Activated gamma-delta T cell (primary cell): Measurements from ENCODE around the gene AGAP1.

Experiments used
- DNase-seq: peaks from one replicate; lab custom pipeline; 2025; lab: John Stamatoyannopoulos, UW

AGAP1 gene

DNA sequence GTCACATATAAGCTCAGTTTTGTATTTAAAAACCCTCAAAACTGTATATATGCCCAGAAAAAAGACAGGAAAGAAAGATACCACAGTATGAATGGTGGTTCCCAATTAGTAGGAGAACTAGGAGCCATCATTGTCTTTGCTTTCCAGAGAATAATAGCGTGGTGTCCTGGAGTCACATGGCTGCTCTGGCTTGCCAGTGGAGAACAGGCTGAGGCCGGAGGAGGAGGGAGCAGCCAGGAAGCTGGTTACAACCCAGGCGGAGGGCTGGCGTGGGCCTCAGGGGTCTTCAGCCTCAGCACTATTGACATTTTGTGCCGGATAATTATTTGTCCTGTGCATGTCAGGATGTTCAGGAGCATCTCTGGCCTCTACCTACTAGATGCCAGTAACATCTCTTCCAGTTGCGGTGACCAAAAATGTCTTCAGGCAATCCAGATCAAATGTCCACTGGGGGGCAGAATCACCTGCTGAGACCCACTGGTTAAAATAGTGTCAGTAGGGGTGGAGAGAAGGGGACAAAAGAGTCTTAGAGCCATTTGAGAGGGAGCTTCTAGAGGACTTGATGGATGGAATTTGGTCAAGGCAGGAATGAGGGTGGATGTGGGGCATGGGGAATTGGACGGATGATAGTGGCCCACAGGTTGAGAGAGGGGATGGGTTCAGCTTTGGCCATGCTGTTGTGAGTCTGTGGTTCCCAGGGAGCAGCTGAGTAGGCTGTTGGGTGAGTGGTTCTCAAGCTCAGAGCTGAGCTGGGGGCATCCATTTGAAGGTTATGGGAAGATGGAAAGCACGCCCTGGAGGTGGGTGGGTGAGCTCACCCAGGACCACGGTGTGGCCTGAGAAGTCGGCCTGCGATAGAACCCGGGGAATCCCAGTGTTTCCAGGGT lies 144.9 kb downstream of the AGAP1 start:
- DNase-seq, result no peak

DNA sequence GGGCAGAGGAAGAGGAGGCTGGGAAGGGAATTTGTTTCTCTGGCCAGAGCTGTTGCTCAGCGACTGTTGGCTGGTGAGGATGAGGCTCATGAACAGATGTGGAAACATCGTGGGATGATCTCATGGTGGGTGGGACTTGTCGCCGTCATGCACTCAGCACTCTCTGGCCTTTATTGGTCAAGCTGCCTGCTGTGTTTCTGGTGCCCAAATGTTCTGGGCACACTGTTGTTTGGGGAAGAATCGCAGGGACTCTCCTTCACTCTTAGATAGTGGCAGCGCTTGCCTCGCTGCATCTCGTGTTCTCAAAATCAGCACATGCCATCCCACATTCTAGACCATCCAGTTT lies 145.6 kb downstream of the AGAP1 start:
- no peak for DNase-seq

DNA sequence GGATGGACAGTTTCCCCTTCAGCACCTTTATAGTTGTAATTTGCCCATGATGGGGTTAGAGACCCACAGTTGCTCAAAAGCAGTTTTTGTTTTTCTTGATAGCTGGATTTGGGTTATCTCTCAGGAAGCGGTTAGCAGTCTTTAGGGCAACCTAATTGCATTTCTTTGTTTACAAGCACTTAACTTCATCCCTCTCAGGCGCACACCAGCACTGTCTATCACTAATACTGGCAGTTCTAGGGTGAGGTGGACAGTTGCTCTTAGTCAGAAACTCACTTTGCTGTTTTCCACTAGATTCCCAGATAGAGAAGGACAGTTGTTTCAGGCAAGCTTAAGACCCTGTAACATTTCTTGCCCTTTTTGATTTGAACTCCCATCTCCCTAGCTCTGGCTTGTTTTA lies 146.0 kb downstream of the AGAP1 start:
- DNase-seq, result no peak

DNA sequence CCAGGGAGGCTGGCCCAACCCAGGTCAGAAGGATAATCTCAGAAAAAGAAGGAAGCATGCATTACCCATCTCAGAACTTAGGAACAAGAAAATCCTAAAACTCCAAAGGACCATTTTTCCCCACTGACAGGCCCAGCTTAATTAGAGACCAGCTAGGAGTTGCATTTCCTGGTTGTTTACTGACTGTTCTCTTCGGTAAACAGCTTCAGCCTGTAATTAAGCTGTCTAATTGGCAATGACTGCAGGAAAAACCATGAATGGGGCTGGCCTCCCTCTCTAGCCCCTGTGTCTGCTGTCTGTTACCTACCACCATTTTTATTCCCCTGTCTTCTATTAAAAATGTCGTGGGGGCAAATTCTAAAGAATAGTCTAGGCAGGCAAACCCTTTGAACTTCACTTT lies 146.5 kb downstream of the AGAP1 start:
- DNase-seq, result no peak

DNA sequence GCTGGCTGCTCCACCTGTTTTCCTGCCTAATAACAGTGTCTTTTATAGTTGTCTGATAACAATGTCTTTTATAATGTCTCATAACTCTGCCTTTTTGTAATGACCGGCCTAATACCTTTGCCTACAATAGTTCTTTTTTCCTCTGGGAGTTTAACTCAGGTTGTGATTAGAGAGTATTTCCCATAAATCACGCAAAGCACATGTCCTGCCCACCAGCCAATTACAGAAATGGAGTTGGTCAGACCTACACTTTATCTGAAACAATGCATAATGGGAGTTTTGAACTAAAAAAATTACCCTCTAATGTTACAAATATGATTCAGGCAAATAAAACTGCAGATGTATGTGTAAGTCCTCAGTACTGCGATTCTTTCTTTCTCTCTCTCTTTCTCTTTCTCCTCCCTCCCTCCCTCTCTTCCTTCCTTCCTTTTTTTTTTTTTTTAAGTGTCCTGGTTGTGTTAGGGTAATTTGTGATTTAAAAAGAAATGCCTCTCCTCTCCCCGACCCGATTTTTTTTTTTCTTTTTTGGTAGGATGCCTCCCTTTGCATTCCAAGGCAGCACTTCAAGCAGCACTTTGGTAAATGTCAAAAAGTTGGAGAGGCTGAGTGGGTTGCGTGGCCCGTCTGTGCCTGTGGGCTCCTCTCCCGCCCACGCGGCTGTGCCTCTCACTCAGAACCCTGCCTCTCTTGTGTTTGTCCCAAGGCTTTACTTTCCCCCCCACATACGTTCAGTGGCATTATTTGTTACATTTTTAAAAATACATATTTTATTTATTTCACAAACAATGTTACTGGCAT lies 147.3 kb downstream of the AGAP1 start:
- DNase-seq, result no peak

DNA sequence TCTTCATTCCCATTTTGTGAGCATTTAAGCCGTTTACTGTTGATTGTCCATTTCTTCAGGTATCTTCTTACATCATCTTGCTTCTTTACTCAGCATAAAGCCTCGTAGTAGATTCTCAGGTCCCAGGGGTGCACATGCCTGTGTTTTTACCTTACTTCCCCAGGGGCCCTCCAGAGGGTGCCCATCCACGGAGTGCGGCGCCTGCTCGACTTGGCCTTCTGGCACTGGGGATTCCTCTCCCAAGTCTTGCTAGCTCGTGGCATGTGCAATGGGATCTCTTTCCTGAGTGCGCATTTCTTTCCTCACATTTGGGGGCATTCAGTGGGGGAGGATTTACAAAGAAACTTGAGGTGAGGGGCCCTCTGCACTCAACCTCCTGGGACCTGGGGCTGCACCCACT lies 148.1 kb downstream of the AGAP1 start:
- no peak for DNase-seq

DNA sequence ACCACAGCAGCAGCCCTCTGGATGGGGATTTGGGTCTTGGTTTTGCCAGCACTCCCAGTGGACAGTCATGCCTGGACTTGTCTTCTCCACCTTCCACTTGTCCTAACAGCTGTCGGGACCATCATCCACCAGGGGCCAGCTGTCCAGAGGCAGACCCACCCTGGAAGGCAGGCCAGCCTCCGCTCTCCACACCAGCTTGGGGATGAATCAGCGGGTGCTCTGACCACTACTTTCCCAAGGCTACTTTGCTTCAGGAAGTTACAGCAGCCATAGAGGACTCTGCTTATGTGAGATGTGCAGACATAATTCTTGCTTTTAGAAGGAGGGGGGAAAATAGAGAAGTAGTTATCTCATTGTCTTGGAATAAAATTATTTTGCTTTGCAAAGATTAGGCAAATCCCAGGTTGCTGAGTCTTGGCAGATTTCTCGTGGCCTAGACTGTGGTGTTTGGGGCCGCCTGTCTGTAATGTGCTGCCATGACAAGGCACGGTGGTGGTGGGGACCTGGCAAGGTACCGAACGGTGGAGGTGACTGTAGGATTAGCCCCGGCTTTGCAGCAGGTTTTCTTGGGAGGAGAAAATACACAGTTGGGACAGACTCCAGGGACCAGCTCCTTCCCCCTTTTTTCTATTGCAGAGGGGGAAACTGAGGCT lies 148.7 kb downstream of the AGAP1 start:
- no peak for DNase-seq

DNA sequence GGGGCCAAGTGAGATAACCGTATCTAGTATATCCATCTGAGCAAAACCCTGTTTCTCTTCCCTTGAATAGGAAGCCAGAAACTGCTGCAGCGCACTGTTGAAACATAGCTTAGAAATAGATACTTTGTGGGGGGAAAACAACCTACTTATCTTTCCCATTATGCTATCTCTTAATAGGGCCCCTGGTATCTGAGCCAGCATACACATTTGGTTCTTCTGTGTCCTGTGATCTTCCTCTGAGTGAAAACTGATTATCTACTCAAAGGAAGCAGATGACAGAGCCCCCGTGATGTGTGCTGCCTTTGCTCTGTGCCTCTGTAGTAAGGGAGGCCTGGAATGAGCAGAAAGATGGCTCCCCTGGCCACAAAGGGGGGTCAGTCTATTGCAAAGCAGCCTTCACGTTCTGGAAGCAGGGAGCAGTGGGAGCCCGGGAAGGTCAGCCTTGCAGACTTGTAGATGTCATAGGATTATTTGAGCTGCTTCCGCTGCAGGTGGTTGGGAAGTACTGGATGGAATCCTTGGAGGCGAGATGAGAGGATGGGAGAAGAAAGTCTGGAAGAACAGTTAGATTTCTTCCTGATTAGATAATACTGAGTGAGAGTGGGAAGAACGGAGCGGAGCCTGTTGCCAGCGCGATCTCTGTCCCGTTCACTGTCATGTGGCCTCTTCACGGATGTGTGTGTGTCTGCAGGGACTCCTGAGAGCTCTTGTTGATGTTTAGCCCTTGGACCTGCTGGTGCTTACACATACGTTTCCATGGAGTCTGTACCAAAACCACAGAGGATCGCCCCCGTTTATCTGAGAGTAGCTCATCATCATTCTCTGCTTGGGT lies 150.1 kb downstream of the AGAP1 start:
- no peak for DNase-seq

DNA sequence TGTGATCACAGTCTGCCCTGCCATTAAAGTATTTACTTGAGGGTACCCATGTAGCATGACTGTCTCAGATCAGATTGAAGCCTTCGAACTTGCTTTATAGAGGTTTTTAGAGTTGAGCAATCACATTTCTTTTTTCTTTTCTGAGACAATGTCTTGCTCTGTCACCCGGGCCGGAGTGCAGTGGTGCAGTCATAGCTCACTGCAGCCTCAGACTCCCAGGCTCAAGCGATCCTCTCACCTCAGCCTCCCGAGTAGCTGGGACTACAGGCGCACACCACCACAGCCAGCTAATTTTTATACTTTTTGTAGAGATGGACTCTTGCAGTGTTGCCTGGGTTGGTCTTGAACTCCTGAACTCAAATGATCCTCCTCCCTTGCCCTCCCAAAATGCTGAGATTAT lies 153.4 kb downstream of the AGAP1 start:
- DNase-seq, result no peak

DNA sequence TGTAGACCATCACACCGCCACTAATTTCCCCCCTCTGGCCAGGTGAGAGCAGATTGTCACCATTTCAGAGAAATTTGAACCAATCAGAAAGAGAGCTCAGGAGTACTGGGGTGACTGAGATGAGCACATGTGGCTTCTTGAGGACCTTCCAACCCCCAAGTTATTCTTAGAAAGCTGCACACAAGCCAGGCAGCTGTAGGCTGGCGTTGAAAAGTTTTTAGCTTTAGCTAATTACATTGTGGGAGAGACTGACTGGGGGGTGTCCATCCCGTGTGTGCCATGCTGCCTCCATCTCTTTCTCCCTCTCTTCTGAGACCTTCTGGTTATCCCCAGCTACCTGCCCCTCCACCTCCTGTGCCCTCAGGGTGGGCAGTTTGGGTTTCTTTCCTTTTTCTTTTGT lies 154.0 kb downstream of the AGAP1 start:
- no peak for DNase-seq

DNA sequence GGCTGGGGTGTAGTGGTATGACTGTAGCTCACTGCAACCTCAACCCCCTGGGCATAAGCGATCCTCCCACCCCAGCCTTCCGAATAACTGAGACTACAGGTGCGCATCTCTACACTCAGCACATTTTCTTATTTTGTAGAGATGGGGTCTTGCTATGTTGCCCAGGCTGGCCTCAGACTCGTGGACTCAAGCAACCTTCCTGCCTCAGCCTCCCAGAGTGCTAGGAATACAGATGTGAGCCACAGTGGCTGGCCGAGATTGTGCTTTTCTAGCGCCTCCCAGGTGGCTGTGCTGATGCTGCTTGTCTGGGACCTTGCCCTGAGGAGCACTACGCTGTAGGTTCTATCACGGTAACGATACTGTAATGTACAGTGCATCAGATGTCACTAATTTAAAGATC lies 155.6 kb downstream of the AGAP1 start:
- DNase-seq, result no peak

DNA sequence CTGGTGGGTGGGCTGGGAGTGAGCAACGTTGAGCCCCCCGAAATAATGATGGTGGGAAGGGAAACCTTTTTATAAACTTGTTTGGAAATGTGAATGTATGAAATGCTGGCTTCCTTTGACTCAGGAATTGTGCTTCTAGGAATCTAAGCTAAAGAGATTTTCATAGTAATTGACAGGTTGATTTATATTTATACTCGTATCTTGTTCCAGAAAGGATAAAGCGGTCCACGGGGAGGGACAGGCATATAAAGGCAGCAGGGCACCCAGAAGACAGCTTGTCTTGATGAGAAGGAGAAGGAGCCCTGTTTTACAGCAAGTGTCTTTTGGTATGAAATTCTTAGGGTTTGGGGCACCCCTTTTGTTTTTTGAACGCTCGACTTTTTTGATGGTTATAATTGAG lies 157.8 kb downstream of the AGAP1 start:
- no peak for DNase-seq

DNA sequence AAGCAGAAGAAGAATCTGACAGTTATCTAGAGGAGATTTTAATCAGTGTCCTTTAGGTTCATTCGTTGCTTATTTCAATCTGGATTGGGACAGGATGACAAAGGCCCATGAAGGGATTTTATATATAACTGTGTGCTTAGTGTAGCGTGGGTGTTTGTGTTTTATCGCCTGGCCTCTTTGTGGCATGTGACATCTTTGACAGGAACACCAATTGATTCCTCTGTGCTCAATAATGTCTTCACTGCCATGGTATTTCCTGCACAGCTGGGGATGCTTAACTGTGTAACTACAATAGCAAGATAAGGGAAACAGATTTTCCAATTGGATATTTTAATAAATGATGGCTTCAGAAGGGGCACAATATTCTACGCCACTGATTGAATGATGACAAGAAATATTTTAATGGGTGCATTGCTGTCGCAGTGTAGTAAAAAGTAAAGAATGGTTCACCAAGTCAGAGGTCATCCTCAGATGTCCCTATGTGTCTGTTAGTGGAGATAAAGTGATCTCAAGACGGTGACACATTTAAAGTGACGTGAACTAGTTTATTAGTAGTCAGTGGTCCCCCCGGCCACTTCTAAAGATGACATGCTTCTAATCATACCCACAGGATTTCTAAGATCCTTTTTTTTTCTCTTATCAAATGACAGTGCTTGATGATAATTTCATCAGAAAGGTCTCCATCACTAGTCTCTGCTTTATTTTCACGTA lies 160.4 kb downstream of the AGAP1 start:
- no peak for DNase-seq

DNA sequence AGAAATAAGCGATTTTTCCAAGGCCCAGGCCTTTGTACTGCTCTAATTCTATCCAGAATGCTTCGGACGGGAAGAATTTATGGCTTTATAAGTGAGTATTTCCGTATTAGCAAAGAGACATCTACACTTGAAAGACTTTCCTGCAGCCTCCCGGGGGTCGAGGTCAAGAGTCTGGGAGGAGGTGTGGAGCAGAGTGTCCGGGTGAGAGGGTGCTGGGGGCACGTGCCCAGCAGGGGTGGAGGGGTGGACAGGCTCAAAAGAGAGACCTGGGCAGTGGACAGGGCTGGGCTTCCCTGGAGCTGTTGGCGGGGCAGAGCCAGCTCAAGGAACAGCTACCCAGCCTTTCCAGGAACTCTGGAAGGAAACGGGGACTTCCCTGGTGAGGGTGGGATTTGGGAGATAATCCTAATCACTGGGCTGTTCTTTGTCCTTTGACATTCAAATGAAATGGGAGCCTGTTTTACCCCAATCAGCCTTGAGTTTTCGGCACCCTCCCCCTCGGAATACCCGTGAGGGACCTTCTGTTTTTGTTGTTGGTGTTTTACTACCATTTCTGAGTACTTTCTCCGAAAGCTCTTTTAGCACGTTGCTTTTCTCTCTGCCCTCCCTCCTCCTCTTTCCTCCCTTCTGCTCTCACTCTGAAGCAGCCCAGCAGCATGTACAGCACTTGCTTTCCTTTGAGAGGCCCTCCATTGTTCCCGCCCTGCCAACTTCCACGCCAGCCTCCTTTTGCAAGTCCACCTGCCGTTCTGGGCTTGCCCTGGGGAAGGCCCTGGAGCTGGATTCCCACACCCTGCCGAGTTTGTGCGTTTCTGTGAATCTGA lies 164.7 kb downstream of the AGAP1 start:
- no peak for DNase-seq

DNA sequence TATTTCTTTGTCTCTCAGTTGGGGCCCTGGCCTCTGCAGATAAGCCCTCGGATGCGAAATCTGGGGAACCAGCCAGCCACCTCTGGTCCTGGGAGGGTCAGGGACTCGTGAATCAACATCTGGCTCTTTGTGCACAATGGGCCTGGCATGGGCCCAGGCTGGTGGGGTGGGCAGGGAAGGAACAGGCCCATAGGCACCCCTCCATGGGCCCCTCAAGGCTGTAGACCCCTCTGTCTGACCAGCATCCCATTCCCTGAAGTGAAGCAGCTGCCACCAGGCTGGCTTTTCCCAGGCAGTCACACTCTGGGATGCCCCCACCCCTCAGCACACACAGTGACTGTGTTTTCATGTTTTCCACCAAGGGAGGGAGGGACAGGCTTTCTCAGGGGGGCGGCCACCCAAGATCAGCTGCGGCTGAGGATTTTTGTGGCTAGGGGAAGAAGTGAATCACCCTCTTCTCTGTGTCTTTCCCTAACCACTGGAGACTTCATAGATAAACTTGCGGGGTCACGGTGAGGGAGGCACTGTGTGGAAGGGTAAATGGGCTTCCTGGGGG lies 166.0 kb downstream of the AGAP1 start:
- DNase-seq, result no peak

DNA sequence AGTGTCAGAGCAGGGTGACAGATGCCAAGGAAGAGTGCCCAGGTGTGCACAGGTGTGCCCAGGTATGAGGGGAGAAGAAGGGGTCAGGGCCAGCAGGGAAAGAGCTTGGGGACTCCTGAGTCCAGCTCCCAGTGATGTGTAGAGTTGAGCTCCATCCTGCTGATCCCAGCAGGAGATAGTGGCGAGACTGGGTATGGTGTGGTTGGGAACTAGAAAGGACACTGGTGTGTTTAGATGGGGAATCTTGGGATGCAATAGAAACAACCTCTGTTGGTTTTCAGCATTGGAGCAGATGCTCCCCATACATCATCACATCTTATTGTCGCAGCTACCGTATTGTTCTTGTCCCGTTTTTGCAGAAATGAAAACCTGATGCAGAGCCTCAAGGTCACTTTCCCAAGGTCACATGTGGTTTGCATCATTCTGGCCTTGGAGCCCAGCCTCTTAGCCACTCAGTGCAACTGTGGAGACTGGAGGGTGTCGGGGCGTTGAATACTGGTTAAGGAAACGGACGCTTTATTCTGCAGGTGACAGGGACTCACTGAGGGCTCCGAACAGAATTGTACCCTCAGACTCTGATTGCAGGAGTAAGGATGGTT lies 166.7 kb downstream of the AGAP1 start:
- DNase-seq, result no peak

DNA sequence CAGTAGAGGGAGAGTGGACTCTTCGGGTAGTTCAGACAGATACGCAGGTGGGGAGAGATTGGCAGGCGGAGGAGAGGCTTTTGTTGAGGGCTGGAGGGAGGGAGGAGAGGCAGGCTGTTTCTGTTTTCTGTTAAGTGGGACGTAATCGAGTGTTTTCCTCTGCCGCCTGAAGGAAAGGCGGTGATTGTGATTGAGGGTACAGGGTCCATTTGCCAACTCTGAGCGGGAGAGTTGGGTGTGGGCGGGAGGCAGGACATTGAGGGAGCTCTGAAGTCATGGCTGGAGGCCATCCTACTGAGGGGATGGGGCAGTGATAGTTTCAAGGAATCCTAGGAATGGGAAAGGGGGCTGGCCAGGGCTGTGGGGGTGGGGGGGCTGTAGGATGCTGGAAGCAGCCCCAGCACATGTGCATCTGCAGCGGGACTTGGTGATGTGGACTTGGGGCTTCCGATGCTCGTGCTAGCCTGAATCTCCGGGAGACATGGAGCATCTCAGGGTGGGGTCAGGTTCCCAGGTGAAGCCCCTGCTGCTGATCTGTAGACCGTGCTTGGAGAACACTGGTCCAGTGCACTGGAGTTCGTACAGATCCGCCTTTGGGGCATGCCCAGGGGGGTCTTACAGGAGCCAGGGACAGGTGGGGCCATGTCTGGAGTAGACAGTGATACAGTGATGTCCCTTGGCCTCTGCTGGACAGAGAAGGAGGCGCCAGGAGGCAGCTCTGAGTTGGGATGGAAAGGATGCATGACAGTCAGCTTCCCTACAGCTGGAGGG lies 167.5 kb downstream of the AGAP1 start:
- no peak for DNase-seq

DNA sequence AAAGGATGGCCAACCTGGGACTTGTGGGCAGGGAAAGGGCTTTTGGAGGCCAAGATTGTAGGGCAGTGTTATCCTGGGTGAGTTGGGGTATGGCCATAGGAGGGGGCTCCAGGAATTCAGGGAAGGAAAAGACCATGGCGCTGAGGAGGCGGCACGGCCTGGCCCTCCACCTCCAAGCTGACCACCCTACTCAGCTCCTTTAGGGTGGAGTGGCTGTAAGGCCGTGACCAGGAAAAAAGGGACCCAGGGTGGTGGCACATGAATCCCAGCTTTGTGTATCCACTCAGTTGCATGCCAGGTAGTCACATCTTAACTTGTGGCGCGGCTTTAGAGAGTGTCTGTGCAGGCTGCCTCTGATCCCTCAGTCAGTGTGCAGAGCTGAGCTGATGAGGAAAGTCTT lies 168.1 kb downstream of the AGAP1 start:
- DNase-seq, result no peak

DNA sequence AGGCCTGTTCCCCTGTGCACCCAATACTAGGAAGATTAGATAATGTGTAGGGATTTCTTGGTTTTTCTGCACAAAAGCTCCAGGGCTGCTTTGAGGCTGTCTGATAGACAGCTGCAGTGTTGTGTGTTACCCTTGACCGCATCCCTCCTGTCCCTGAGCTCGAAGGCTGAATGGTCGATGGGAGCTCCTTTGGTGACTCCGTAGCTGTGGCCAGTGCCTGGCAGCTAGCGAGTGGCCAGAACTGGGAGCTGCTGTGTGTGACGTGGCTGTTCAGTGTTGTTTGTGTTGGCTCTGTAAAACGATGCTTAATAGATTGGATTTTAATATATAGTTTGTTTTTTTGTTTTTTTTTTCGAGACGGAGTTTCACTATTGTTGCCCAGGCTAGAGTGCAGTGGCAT lies 170.0 kb downstream of the AGAP1 start:
- DNase-seq, result no peak
